ENCODE data around the gene SMCHD1. TPM values are rescaled to one million over a fixed set of nuclear protein-coding genes. Genes with fewer than 3 reads are reported as not detected.
A peak's percentile ranks its signal among the peaks of the same experiment; 100 is the strongest.

Gene SMCHD1
- total RNA-seq, 1 experiment from 2014 or later = 61.0 TPM

GRCh38 chr18:2843146-2843545, 187.6 kb downstream of the SMCHD1 start:
- BruUV-seq (replicated peaks) = no TSS peak
- POLR2A ChIA-PET (ENCODE audit: unreplicated experiment) = no interaction called here
- CTCF ChIA-PET = no interaction called here
- ATAC-seq (no peak), DNase-seq (no peak)
- no peaks in the 10 kb centered on the region for H3F3A ChIP-seq (ENCODE audit: low read length, unreplicated experiment)
- H3K27me3 ChIP-seq (ENCODE audit: low read length) = peaks cover 53% of the 10 kb centered on the region
- TF ChIP-seq CTCF (conservative IDR thresholded peaks at IDR 0.05; ENCODE audit: low read depth, low read length) (no peak), EZH2 (IDR thresholded peaks at IDR 0.05; ENCODE audit: low read length, unreplicated experiment) (no peak), EZH2phosphoT487 (IDR thresholded peaks at IDR 0.05; ENCODE audit: borderline replicate concordance, low read length) (no peak)
- H3K4me1 ChIP-seq (ENCODE audit: insufficient read depth, low read length) = no peaks in the 10 kb centered on the region
- no peaks in the 10 kb centered on the region for H3K36me3 ChIP-seq (ENCODE audit: low read depth, low read length)
- no peaks in the 10 kb centered on the region for H3K9me2 ChIP-seq (replicated peaks; ENCODE audit: low read length)
- H2AFZ ChIP-seq (ENCODE audit: low read length) = no peak overlapping the region
- H3K4me2 ChIP-seq (ENCODE audit: low read length) = no peak overlapping the region
- no peaks in the 10 kb centered on the region for H3K9me3 ChIP-seq (ENCODE audit: low read length)
- no peak overlapping the region for H3K9ac ChIP-seq (ENCODE audit: low read length)
- intact Hi-C loops (cut with micrococcal nuclease) = no loop called here
- no peaks in the 10 kb centered on the region for H4K20me1 ChIP-seq (ENCODE audit: low read length)
- H3K79me2 ChIP-seq (ENCODE audit: low read length) = no peaks in the 10 kb centered on the region
- H3K27ac ChIP-seq (ENCODE audit: low read length) = no peak overlapping the region
- no peak overlapping the region for H3K4me3 ChIP-seq (ENCODE audit: low read length)

- no peak for DNase-seq
- H3K4me3 ChIP-seq (ENCODE audit: low read length) = no peak overlapping the region
- no peaks in the 10 kb centered on the region for H4K20me1 ChIP-seq (ENCODE audit: low read length)
- no peaks in the 10 kb centered on the region for H3F3A ChIP-seq (ENCODE audit: low read length, unreplicated experiment)
- no peak overlapping the region for H3K4me2 ChIP-seq (ENCODE audit: low read length)
- no peaks in the 10 kb centered on the region for H3K36me3 ChIP-seq (ENCODE audit: low read depth, low read length)
- no peak for ATAC-seq
- no peaks in the 10 kb centered on the region for H3K4me1 ChIP-seq (ENCODE audit: insufficient read depth, low read length)
- H3K79me2 ChIP-seq (ENCODE audit: low read length) = no peaks in the 10 kb centered on the region
- peaks cover 72% of the 10 kb centered on the region for H3K27me3 ChIP-seq (ENCODE audit: low read length)
- H3K9me2 ChIP-seq (replicated peaks; ENCODE audit: low read length) = no peaks in the 10 kb centered on the region
- no TSS peak for BruUV-seq (replicated peaks)
- no peak overlapping the region for H2AFZ ChIP-seq (ENCODE audit: low read length)
- ChIA-PET POLR2A (ENCODE audit: unreplicated experiment) (no interaction called here), CTCF (no interaction called here)
- no peaks in the 10 kb centered on the region for H3K9me3 ChIP-seq (ENCODE audit: low read length)
- no peak overlapping the region for H3K9ac ChIP-seq (ENCODE audit: low read length)
- TF ChIP-seq EZH2 (IDR thresholded peaks at IDR 0.05; ENCODE audit: low read length, unreplicated experiment) = no peak
- TF ChIP-seq CTCF (conservative IDR thresholded peaks at IDR 0.05; ENCODE audit: low read depth, low read length) = no peak
- TF ChIP-seq EZH2phosphoT487 (IDR thresholded peaks at IDR 0.05; ENCODE audit: borderline replicate concordance, low read length) = no peak
- H3K27ac ChIP-seq (ENCODE audit: low read length) = no peak overlapping the region
- intact Hi-C loops (cut with micrococcal nuclease) = no loop called here
Measured at GRCh38 chr18:2845172-2845571, 189.6 kb downstream of the SMCHD1 start.

- H4K20me1 ChIP-seq (ENCODE audit: low read length) = no peaks in the 10 kb centered on the region
- TF ChIP-seq EZH2phosphoT487 (IDR thresholded peaks at IDR 0.05; ENCODE audit: borderline replicate concordance, low read length) (no peak), EZH2 (IDR thresholded peaks at IDR 0.05; ENCODE audit: low read length, unreplicated experiment) (no peak), CTCF (conservative IDR thresholded peaks at IDR 0.05; ENCODE audit: low read depth, low read length) (no peak)
- H3K36me3 ChIP-seq (ENCODE audit: low read depth, low read length) = no peaks in the 10 kb centered on the region
- H3K27me3 ChIP-seq (ENCODE audit: low read length) = peaks cover 76% of the 10 kb centered on the region
- no TSS peak for BruUV-seq (replicated peaks)
- H3K27ac ChIP-seq (ENCODE audit: low read length) = no peak within 1 kb of the TSS
- H3K4me3 ChIP-seq (ENCODE audit: low read length) = no peak within 1 kb of the TSS
- no peak within 1 kb of the TSS for H2AFZ ChIP-seq (ENCODE audit: low read length)
- no peaks in the 10 kb centered on the region for H3F3A ChIP-seq (ENCODE audit: low read length, unreplicated experiment)
- no peak within 1 kb of the TSS for H3K9ac ChIP-seq (ENCODE audit: low read length)
- no peak within 1 kb of the TSS for H3K4me2 ChIP-seq (ENCODE audit: low read length)
- ChIA-PET CTCF (no interaction called here), POLR2A (ENCODE audit: unreplicated experiment) (no interaction called here)
- no peaks in the 10 kb centered on the region for H3K9me3 ChIP-seq (ENCODE audit: low read length)
- ATAC-seq = peak; percentile 29; the same call in 1 of the 2 replicates
- intact Hi-C loops (cut with micrococcal nuclease) = no loop called here
- DNase-seq = no peak
- H3K79me2 ChIP-seq (ENCODE audit: low read length) = no peaks in the 10 kb centered on the region
- H3K4me1 ChIP-seq (ENCODE audit: insufficient read depth, low read length) = no peaks in the 10 kb centered on the region
- no peaks in the 10 kb centered on the region for H3K9me2 ChIP-seq (replicated peaks; ENCODE audit: low read length)
Measured at GRCh38 chr18:2846636-2847316, 191.2 kb downstream of the SMCHD1 start, which contains the start of gene EMILIN2. EMILIN2 (plus strand) TSS chr18:2847006; CDS start chr18:2847189, 183 bp downstream.
